OCI-LY7 (cell line): ENCODE results near the gene ACAP3. TPM values are rescaled to one million over a fixed set of nuclear protein-coding genes. Genes with fewer than 3 reads are reported as not detected.

Experiments
- BruUV-seq: library from RNA; stranded (reverse); fragments of 400-500 nt; replicated peaks from 2 replicates; lab custom pipeline; 2021; lab: Mats Ljungman, UMichigan
- CTCF ChIA-PET: fragments of 300-600 bp; sonication (Branson Sonifier 250); formaldehyde crosslinking; loops from one replicate; lab custom pipeline; 2022; ENCODE audit warnings: antibody characterized with exemption; ENCODE audit not compliant: unreplicated experiment; lab: Charles Lee
- POLR2A ChIA-PET: fragments of 300-600 bp; sonication (Branson Sonifier 250); formaldehyde crosslinking; loops from one replicate; lab custom pipeline; 2022; ENCODE audit warnings: antibody characterized with exemption; lab: Charles Lee
- DNase-seq: peaks from one replicate; pipeline ENCODE4 v3.0.0-alpha.2; 2015; ENCODE audit warnings: low spot score
- H2AFZ ChIP-seq: fragments of 200-600 bp; sonication (generic), shearing (Covaris generic); 2 replicates; pipeline ENCODE4 v1.6.1; 2014; ENCODE audit warnings: mild to moderate bottlenecking, antibody characterized with exemption, low read length, moderate library complexity
- H3K27ac ChIP-seq: fragments of 200-600 bp; sonication (generic); 2 replicates; pipeline ENCODE4 v1.5.1; 2014; ENCODE audit warnings: mixed run types, low read depth, mild to moderate bottlenecking, moderate library complexity, low read length, inconsistent platforms; ENCODE audit not compliant: poor library complexity, severe bottlenecking
- H3K36me3 ChIP-seq: fragments of 200-600 bp; sonication (generic); 2 replicates; pipeline ENCODE4 v1.6.1; 2014; ENCODE audit warnings: mild to moderate bottlenecking, antibody characterized with exemption, low read length, moderate library complexity, mixed read lengths; ENCODE audit not compliant: insufficient read depth
- H3K4me1 ChIP-seq: fragments of 200-600 bp; sonication (generic); 2 replicates; pipeline ENCODE4 v1.5.1; 2014; ENCODE audit warnings: mild to moderate bottlenecking, low read length; ENCODE audit not compliant: insufficient read depth, poor library complexity, severe bottlenecking
- H3K4me2 ChIP-seq: fragments of 200-600 bp; sonication (generic); 2 replicates; pipeline ENCODE4 v1.6.1; 2014; ENCODE audit warnings: mild to moderate bottlenecking, low read length
- H3K4me3 ChIP-seq: fragments of 200-600 bp; sonication (generic); 2 replicates; pipeline ENCODE4 v1.5.1; 2014; ENCODE audit warnings: mild to moderate bottlenecking, low read depth, low read length; ENCODE audit not compliant: poor library complexity, severe bottlenecking
- H3K79me2 ChIP-seq: fragments of 200-600 bp; sonication (generic); 2 replicates; pipeline ENCODE4 v1.6.1; 2016; ENCODE audit warnings: low read depth, mild to moderate bottlenecking, low read length, moderate library complexity, mixed read lengths; ENCODE audit not compliant: insufficient read depth
- H3K9me2 ChIP-seq: fragments of 200-600 bp; sonication (generic); 2 replicates; pipeline ENCODE4 v1.6.1; 2016; ENCODE audit warnings: mild to moderate bottlenecking, low read length, mixed read lengths; ENCODE audit not compliant: insufficient read depth
- H3K9me3 ChIP-seq: fragments of 200-600 bp; sonication (generic); 2 replicates; pipeline ENCODE4 v1.6.1; 2014; ENCODE audit warnings: mild to moderate bottlenecking, mixed run types, low read length, mixed read lengths
- H4K20me1 ChIP-seq: fragments of 200-600 bp; sonication (generic); 2 replicates; pipeline ENCODE4 v1.6.1; 2014; ENCODE audit warnings: mild to moderate bottlenecking, antibody characterized with exemption, low read length, moderate library complexity, mixed read lengths; ENCODE audit not compliant: insufficient read depth
- EZH2phosphoT487 ChIP-seq: fragments of 200-600 bp; sonication (generic); IDR thresholded peaks from 2 replicates; pipeline ENCODE4 v1.6.1; 2018; ENCODE audit warnings: low read depth, borderline replicate concordance, mild to moderate bottlenecking, mixed run types, antibody characterized with exemption, low read length, moderate library complexity, mixed read lengths
- intact Hi-C: fragments of 100-400 bp; cut with micrococcal nuclease; formaldehyde crosslinking; loops from one replicate; pipeline ENCODE4 v1.10.0; 2022; ENCODE audit not compliant: unreplicated experiment
- total RNA-seq, 2 experiments: library from RNA; depleted of rRNA in 1 of 2; stranded (reverse); fragments of >200 nt in 1 of 2; shearing (Covaris generic) in 1 of 2; gene quantifications; 2 replicates each; pipeline ENCODE4 v1.2.3, GENCODE V29; 2014 to 2022
- TF ChIP-seq, protein P1 (sequence below): fragments of 200-600 bp; sonication (generic); conservative IDR thresholded peaks from 2 replicates; pipeline ENCODE4 v1.5.1; 2014; ENCODE audit warnings: mild to moderate bottlenecking, antibody characterized with exemption, low read length, moderate library complexity, mixed read lengths

The ACAP3 gene
- total RNA-seq, 2 experiments from 2014 or later: 26.3 to 47.6 TPM

DNA sequence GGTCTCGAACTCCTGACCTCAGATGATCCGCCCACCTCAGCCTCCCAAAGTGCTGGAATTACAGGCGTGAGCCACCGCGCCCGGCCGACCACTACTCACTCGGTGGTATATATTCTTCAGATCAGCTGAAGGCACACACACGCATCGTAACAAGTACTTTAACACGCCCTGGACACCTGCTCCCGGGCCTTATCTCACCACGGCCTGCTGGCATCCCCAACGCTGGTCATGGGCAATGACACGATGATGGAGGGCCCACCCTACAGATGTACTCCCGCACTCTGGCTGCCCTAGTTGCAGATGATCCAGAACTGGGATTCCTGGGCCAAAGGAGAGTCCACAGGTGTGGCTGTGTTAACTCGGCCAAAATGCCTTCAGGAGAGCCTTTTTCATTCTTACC, 45.7 kb downstream of the ACAP3 start:
- Histone ChIP-seq H2AFZ (no peak overlapping the region), H4K20me1 (no peaks in the 10 kb centered on the region), H3K9me3 (no peaks in the 10 kb centered on the region), H3K9me2 (no peaks in the 10 kb centered on the region), H3K4me3 (no peak overlapping the region), H3K4me1 (no peaks in the 10 kb centered on the region), H3K36me3 (peaks cover 77% of the 10 kb centered on the region), H3K79me2 (no peaks in the 10 kb centered on the region), H3K27ac (no peak overlapping the region), H3K4me2 (no peak overlapping the region)
- ChIA-PET CTCF (no interaction called here), POLR2A (no interaction called here)
- no peak for TF ChIP-seq EZH2phosphoT487
- TF ChIP-seq, protein P1, sequence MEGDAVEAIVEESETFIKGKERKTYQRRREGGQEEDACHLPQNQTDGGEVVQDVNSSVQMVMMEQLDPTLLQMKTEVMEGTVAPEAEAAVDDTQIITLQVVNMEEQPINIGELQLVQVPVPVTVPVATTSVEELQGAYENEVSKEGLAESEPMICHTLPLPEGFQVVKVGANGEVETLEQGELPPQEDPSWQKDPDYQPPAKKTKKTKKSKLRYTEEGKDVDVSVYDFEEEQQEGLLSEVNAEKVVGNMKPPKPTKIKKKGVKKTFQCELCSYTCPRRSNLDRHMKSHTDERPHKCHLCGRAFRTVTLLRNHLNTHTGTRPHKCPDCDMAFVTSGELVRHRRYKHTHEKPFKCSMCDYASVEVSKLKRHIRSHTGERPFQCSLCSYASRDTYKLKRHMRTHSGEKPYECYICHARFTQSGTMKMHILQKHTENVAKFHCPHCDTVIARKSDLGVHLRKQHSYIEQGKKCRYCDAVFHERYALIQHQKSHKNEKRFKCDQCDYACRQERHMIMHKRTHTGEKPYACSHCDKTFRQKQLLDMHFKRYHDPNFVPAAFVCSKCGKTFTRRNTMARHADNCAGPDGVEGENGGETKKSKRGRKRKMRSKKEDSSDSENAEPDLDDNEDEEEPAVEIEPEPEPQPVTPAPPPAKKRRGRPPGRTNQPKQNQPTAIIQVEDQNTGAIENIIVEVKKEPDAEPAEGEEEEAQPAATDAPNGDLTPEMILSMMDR: no peak
- intact Hi-C loops: no loop called here
- no peak for DNase-seq
- BruUV-seq: no TSS peak

DNA sequence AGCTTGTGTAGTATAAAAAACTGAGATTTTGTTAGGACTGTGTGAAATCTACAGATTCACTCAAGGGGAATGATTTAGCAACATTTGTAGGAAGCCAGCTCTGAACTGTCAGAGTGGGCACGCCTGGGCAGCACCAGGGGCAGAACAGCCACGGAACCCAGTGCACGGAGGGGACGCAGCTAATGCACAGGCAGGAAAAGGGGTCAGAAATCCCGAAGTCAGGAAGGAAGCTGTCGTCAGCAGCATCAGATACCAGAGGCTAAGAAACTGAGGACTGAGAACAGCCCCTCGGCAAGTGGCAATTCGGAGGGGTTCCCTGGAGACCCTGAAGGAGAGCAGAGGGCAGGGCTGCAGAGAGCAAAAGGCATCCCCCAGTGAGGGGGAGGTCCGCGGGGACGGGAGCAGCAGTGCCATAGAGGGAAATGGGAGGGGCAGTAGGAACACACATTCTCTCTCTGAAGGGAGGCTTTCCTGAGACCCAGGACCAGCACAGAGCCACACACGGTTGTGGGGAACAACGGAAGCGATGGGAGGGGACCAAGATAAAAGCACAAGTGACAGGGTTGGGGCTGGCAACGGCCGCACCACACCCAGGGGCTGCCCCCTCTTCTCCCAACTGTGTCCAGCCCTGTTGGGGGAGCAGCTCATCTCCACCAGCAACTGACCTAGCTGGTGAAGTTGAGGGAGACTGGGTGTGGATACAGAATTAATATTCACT, 46.7 kb downstream of the ACAP3 start:
- Histone ChIP-seq H3K9me2 (no peaks in the 10 kb centered on the region), H3K4me1 (no peaks in the 10 kb centered on the region), H3K79me2 (no peaks in the 10 kb centered on the region), H4K20me1 (no peaks in the 10 kb centered on the region), H3K36me3 (peaks cover 83% of the 10 kb centered on the region), H3K4me2 (no peak overlapping the region), H2AFZ (no peak overlapping the region), H3K4me3 (no peak overlapping the region), H3K9me3 (no peaks in the 10 kb centered on the region), H3K27ac (no peak overlapping the region)
- POLR2A ChIA-PET: interaction anchor here (0.7 to 0.8 kb wide), 2 partner anchors 12 to 145 kb away, joined by 3 read pairs; partner anchors contain the start of genes C1orf159 and UBE2J2
- CTCF ChIA-PET: no interaction called here
- intact Hi-C loops: no loop called here
- TF ChIP-seq, protein P1: no peak
- TF ChIP-seq EZH2phosphoT487: no peak
- DNase-seq: no peak
- BruUV-seq: no TSS peak

DNA sequence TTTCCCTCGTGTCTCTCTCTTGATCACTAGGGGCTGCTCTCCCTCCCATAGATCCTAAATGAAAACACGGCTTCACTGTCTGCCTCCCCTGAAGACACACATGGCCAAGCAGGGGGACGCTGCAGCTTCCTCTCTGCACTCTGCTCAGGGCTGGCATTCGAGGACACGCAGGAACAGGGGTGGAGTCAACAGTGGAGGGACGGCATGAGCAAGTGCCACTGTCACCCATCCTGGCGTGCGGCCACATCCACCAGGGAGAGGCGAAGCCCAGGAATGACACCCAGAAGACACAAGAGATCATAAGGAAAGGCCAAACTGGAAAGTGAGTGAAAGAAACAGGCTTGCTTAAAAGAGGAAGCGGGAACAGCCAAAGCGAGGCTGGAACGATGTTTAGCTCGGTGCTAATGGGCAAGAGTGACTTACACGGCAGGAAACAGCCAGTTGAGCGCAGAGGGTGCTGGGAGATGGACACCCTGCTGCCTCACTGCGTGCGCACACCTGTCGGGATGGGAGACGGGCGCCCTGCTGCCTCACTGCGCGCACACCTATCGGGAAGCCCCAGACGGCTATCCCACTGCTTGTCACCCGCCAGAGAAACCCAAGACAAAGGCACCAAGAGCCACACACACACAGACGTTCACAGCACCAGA, 47.7 kb downstream of the ACAP3 start:
- no peaks in the 10 kb centered on the region for H3K79me2 ChIP-seq
- ChIA-PET CTCF (no interaction called here), POLR2A (no interaction called here)
- no peak overlapping the region for H3K27ac ChIP-seq
- no TSS peak for BruUV-seq
- no peaks in the 10 kb centered on the region for H3K9me3 ChIP-seq
- H3K4me1 ChIP-seq: no peaks in the 10 kb centered on the region
- no peak overlapping the region for H3K4me2 ChIP-seq
- H4K20me1 ChIP-seq: no peaks in the 10 kb centered on the region
- no peaks in the 10 kb centered on the region for H3K9me2 ChIP-seq
- intact Hi-C loops: no loop called here
- no peak for DNase-seq
- TF ChIP-seq, protein P1: no peak
- TF ChIP-seq EZH2phosphoT487: no peak
- no peak overlapping the region for H3K4me3 ChIP-seq
- H2AFZ ChIP-seq: no peak overlapping the region
- H3K36me3 ChIP-seq: peaks cover 83% of the 10 kb centered on the region
